ENCODE results near the gene CHPF2. TPM values are rescaled to one million over a fixed set of nuclear protein-coding genes. Genes with fewer than 3 reads are reported as not detected.
A peak's percentile ranks its signal among the peaks of the same experiment; 100 is the strongest.

The CHPF2 gene
- total RNA-seq, 2 experiments from 2014 or later, result 23.7 to 27.3 TPM

GRCh38 chr7:151247611-151248345 lies 15.5 kb downstream of the CHPF2 start:
- H3K27me3 Mint-ChIP-seq, result peaks cover 40% of the 10 kb centered on the region
- H3K4me1 Mint-ChIP-seq (ENCODE audit: low read depth), result peaks cover 48% of the 10 kb centered on the region
- intact Hi-C loops (cut with micrococcal nuclease), result no loop called here
- DNase-seq (no peak), ATAC-seq (no peak)
- TF ChIP-seq CTCF (IDR thresholded peaks at IDR 0.05), result no peak
- H3K9me3 Mint-ChIP-seq, result no peaks in the 10 kb centered on the region
- H3K4me3 Mint-ChIP-seq, result peak overlapping the region; percentile 64
- no peaks in the 10 kb centered on the region for H3K36me3 Mint-ChIP-seq (ENCODE audit: low read depth)
- ChIA-PET POLR2A (interaction anchor here (1.1 kb wide), 1 partner anchor 15 kb away, joined by 3 read pairs; no protein-coding TSS in a partner anchor), CTCF (interaction anchor here (0.6 to 3.1 kb wide), 9 partner anchors 13 to 143 kb away, joined by 3 to 23 read pairs (median 3); no protein-coding TSS in a partner anchor)
- H3K27ac Mint-ChIP-seq, result no peak overlapping the region

- peaks cover 41% of the 10 kb centered on the region for H3K4me1 Mint-ChIP-seq (ENCODE audit: low read depth)
- peak within 1 kb of the TSS; percentile 64 for H3K4me3 Mint-ChIP-seq
- no peaks in the 10 kb centered on the region for H3K36me3 Mint-ChIP-seq (ENCODE audit: low read depth)
- ATAC-seq (no peak), DNase-seq (no peak)
- intact Hi-C loops (cut with micrococcal nuclease), result no loop called here
- H3K9me3 Mint-ChIP-seq, result no peaks in the 10 kb centered on the region
- H3K27ac Mint-ChIP-seq, result peak within 1 kb of the TSS; percentile 27
- POLR2A ChIA-PET, result interaction anchor here (1.1 kb wide), 1 partner anchor 13 kb away, joined by 3 read pairs; no protein-coding TSS in a partner anchor
- CTCF ChIA-PET, result interaction anchor here (0.7 to 3.1 kb wide), 4 partner anchors 57 to 144 kb away, joined by 3 to 23 read pairs (median 6); no protein-coding TSS in a partner anchor
- TF ChIP-seq CTCF (IDR thresholded peaks at IDR 0.05), result no peak
- peaks cover 41% of the 10 kb centered on the region for H3K27me3 Mint-ChIP-seq
Measured at GRCh38 chr7:151248346-151249033, 16.2 kb downstream of the CHPF2 start, which contains the start of gene SMARCD3. SMARCD3 (minus strand) TSS chr7:151248694; CDS start chr7:151248562, 132 bp downstream.

- ChIA-PET CTCF (no interaction called here), POLR2A (interaction anchor here (1.1 kb wide), 1 partner anchor 13 kb away, joined by 3 read pairs; no protein-coding TSS in a partner anchor)
- Mint-ChIP-seq H3K36me3 (ENCODE audit: low read depth) (no peaks in the 10 kb centered on the region), H3K27me3 (peaks cover 41% of the 10 kb centered on the region), H3K27ac (peak overlapping the region; percentile 27), H3K4me3 (peak overlapping the region; percentile 32), H3K9me3 (no peaks in the 10 kb centered on the region), H3K4me1 (ENCODE audit: low read depth) (peaks cover 34% of the 10 kb centered on the region)
- intact Hi-C loops (cut with micrococcal nuclease), result no loop called here
- DNase-seq, result peak; percentile 49
- no peak for ATAC-seq
- no peak for TF ChIP-seq CTCF (IDR thresholded peaks at IDR 0.05)
Measured at GRCh38 chr7:151249034-151249731, 16.9 kb downstream of the CHPF2 start.

- no peaks in the 10 kb centered on the region for H3K36me3 Mint-ChIP-seq (ENCODE audit: low read depth)
- peaks cover 41% of the 10 kb centered on the region for H3K27me3 Mint-ChIP-seq
- POLR2A ChIA-PET, result interaction anchor here (1.1 to 1.6 kb wide), 2 partner anchors 12 to 13 kb away, joined by 3 to 7 read pairs; no protein-coding TSS in a partner anchor
- intact Hi-C loops (cut with micrococcal nuclease), result no loop called here
- CTCF ChIA-PET, result no interaction called here
- DNase-seq, result no peak
- H3K4me1 Mint-ChIP-seq (ENCODE audit: low read depth), result peaks cover 30% of the 10 kb centered on the region
- H3K9me3 Mint-ChIP-seq, result no peaks in the 10 kb centered on the region
- TF ChIP-seq CTCF (IDR thresholded peaks at IDR 0.05), result no peak
- no peak for ATAC-seq
- H3K4me3 Mint-ChIP-seq, result peak overlapping the region; percentile 32
- no peak overlapping the region for H3K27ac Mint-ChIP-seq
Measured at GRCh38 chr7:151249732-151250072, 17.4 kb downstream of the CHPF2 start.
